ENCODE results near the gene TOX3.

Gene TOX3

DNA sequence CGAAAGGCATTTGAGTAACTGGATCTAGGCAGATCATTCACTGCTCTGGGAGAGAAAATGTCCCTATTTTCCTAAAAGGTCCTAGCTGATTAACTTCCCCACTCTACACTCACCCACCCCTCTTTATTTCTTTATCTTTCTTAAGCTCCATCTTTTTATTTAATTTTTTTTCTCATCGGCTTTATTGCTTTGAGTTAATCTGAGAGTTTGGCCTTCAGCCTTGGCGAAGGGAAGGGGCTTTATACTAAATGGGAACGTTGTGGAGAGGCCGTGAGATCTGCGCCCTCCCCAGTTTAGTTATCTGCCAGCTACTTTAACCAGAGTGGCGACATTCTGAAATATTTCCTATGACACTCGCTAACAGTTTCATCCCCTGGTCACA, 882 bp upstream of the TOX3 start:
- in situ Hi-C loops (cut with MboI; ENCODE audit: low pct_unique_long_range_greater_than_20kb, low sequenced_read_pairs, unreplicated experiment): no loop called here
- TF ChIP-seq, protein P1, sequence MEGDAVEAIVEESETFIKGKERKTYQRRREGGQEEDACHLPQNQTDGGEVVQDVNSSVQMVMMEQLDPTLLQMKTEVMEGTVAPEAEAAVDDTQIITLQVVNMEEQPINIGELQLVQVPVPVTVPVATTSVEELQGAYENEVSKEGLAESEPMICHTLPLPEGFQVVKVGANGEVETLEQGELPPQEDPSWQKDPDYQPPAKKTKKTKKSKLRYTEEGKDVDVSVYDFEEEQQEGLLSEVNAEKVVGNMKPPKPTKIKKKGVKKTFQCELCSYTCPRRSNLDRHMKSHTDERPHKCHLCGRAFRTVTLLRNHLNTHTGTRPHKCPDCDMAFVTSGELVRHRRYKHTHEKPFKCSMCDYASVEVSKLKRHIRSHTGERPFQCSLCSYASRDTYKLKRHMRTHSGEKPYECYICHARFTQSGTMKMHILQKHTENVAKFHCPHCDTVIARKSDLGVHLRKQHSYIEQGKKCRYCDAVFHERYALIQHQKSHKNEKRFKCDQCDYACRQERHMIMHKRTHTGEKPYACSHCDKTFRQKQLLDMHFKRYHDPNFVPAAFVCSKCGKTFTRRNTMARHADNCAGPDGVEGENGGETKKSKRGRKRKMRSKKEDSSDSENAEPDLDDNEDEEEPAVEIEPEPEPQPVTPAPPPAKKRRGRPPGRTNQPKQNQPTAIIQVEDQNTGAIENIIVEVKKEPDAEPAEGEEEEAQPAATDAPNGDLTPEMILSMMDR (IDR thresholded peaks at IDR 0.05; ENCODE audit: extremely low read depth, insufficient read depth, missing control alignments): no peak
- no peak for DNase-seq (ENCODE audit: low spot score)

DNA sequence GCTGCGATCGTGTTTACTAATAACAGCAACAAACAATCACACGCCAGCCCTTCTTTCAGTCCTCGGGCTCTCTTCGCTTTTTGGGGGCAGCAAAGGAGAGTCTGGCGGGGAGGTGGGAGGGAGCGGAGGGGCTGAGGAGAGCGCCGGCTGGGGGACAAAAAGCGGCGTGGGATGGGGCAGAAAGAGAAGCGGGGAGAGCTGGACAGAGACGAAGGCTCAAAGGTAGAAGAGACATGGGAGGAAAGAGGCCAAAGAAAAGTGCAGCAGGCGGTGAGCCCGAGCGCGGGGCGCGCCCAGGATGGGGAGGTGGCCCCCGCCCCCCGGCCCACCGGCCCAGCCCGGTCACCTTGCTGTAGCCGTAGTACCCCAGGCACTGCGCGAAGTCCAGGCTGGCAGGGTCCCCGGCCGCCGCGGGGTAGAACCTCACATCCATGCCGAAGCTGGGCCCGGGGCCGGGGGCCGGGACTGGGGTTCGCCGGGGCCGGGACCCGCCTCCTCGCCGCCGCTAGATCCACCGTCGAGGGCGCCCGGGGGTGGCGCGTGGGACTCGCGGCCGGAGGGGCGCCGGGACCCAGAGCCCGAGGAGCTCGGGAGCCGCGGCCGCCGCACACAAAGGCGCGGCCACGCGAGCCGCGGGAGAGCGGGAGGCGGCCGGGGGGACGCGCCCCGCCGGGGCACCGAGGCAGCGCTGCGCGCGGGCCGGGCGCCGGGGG, 496 bp downstream of the TOX3 start:
- TF ChIP-seq, protein P1 (IDR thresholded peaks at IDR 0.05; ENCODE audit: extremely low read depth, insufficient read depth, missing control alignments): no peak
- DNase-seq (ENCODE audit: low spot score): no peak
- in situ Hi-C loops (cut with MboI; ENCODE audit: low pct_unique_long_range_greater_than_20kb, low sequenced_read_pairs, unreplicated experiment): no loop called here

DNA sequence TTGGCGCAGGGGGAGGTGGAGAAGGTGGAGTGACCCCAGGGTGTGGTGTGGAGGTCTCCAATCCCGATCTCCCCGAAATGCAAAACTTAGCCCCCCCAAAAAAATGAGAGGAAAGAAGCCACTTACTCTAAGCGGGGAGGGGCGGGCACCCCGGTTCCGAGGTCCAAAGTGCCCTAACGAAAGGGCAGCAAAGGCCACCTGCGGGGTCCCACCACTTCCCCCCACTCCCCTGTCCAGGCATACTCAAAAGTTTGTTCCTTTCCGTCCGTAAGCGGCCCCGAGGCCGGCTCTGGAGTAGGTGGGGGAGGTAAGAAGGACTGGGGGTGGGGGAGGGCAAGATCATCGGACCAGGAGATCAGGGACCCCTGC, 1.1 kb downstream of the TOX3 start:
- in situ Hi-C loops (cut with MboI; ENCODE audit: low pct_unique_long_range_greater_than_20kb, low sequenced_read_pairs, unreplicated experiment): no loop called here
- TF ChIP-seq, protein P1 (IDR thresholded peaks at IDR 0.05; ENCODE audit: extremely low read depth, insufficient read depth, missing control alignments): no peak
- no peak for DNase-seq (ENCODE audit: low spot score)

DNA sequence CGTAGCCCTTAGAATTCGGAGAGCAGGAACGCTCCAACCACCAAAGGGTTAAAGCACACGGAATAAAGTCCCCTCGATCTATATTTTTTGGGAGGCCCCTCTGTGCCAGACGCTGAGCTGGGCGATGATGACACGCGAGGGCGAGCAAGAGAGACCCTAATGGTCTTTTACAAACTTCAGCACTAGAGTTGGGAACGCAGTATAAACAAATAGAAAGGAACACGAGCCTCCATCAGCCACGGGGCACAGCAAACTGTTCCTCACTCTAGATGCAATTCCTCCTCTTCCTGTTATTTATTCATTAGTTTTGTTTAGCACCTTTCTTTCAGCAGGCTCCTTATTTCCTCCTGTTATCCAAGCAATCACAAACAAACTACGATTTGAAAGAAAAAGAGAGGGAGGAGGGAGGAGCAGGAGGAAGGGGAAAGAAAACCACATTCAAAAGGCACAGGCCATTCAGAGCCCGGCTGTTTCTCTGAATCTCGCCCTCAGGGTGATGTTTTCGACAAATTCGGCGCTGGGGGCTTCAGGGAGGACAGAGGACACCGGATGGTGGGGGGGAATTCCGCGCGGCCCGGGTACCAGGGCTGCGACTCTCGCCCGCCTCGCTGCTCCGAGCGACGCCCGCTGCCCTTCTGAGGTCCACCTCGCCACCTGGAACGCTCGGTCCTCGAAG, 1.6 kb downstream of the TOX3 start:
- in situ Hi-C loops (cut with MboI; ENCODE audit: low pct_unique_long_range_greater_than_20kb, low sequenced_read_pairs, unreplicated experiment): no loop called here
- TF ChIP-seq, protein P1 (IDR thresholded peaks at IDR 0.05; ENCODE audit: extremely low read depth, insufficient read depth, missing control alignments): no peak
- no peak for DNase-seq (ENCODE audit: low spot score)

DNA sequence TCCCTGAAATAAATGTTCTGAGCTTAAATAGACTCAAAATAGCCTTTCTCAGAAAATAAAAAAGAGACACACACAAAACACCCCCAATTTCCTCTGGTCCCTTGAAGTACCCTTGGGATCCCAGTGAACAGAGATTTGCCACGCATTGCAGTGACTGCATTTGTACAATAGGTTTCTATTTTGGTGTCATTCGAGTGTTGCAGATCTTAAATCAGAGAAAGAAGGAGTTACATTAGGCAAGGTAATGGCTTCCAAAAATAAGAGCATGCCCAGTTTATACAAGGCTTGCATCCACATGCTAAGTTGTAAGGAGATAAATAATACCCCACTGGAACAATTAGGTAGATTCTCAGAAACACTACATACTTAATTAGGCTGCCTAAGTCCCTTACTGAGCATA, 2.2 kb downstream of the TOX3 start:
- in situ Hi-C loops (cut with MboI; ENCODE audit: low pct_unique_long_range_greater_than_20kb, low sequenced_read_pairs, unreplicated experiment): no loop called here
- DNase-seq (ENCODE audit: low spot score): no peak
- TF ChIP-seq, protein P1 (IDR thresholded peaks at IDR 0.05; ENCODE audit: extremely low read depth, insufficient read depth, missing control alignments): no peak

DNA sequence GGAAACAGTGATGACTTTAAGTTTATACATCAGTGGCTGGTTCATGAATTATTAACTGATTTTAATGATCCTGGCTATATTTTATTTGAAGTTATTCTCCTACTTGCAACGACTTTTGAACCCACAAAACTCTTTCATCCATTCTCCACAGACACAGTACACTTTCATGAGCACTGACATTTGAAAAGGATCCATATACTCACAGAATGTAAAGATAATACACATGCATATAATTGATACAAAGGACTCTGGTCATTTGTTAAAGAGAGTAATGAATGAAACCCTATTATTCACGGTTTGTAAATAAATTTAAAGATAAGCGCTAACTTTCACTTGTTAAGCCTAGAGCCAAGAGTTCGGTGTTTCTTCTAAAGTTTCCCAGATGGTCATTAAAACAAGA, 3.3 kb downstream of the TOX3 start:
- no peak for DNase-seq (ENCODE audit: low spot score)
- TF ChIP-seq, protein P1 (IDR thresholded peaks at IDR 0.05; ENCODE audit: extremely low read depth, insufficient read depth, missing control alignments): no peak
- in situ Hi-C loops (cut with MboI; ENCODE audit: low pct_unique_long_range_greater_than_20kb, low sequenced_read_pairs, unreplicated experiment): no loop called here

Data from GM13977 (cell line).